NCI-H2196 (cell line): Measurements from ENCODE around the gene DTHD1.

ENCODE experiments used
- DNase-seq: peaks from one replicate; lab custom pipeline; 2025; ENCODE audit not compliant: unreplicated experiment; lab: John Stamatoyannopoulos, UW

The DTHD1 gene

GRCh38 chr4:36281384-36282106 is at the start of gene DTHD1:
DTHD1 (plus strand) TSS chr4:36281616; CDS start chr4:36281759, 143 bp downstream.
- DNase-seq: no peak

GRCh38 chr4:36233567-36234266 is 47.7 kb upstream of the DTHD1 start:
- DNase-seq: no peak

GRCh38 chr4:36235306-36235705 is 46.1 kb upstream of the DTHD1 start:
- no peak for DNase-seq

- DNase-seq: no peak
These were observed 45.3 kb upstream of the DTHD1 start for GRCh38 chr4:36236159-36236558.

GRCh38 chr4:36237366-36238313 is 43.8 kb upstream of the DTHD1 start:
- DNase-seq: no peak

- DNase-seq: no peak
These were observed 39.6 kb upstream of the DTHD1 start for GRCh38 chr4:36241771-36242170.

GRCh38 chr4:36242629-36243354 is 38.6 kb upstream of the DTHD1 start:
- DNase-seq: no peak

- DNase-seq: no peak
These were observed 37.8 kb upstream of the DTHD1 start for GRCh38 chr4:36243355-36244256.

- DNase-seq: peak; percentile 21
These were observed 36.9 kb upstream of the DTHD1 start, which contains the start of gene ARAP2 for GRCh38 chr4:36244257-36245082. ARAP2 (minus strand) TSS chr4:36244514; CDS start chr4:36229486, 15,028 bp downstream.

GRCh38 chr4:36249610-36250009 is 31.8 kb upstream of the DTHD1 start:
- no peak for DNase-seq

GRCh38 chr4:36251983-36252382 is 29.4 kb upstream of the DTHD1 start:
- no peak for DNase-seq

GRCh38 chr4:36254371-36254770 is 27.0 kb upstream of the DTHD1 start:
- no peak for DNase-seq

- DNase-seq: no peak
These were observed 25.8 kb upstream of the DTHD1 start for GRCh38 chr4:36255577-36255976.

- no peak for DNase-seq
These were observed 25.0 kb upstream of the DTHD1 start for GRCh38 chr4:36256398-36256891.

- no peak for DNase-seq
These were observed 20.7 kb upstream of the DTHD1 start for GRCh38 chr4:36260731-36261130.

GRCh38 chr4:36264207-36264826 is 17.1 kb upstream of the DTHD1 start:
- DNase-seq: no peak

GRCh38 chr4:36267486-36268268 is 13.7 kb upstream of the DTHD1 start:
- no peak for DNase-seq
